ENCODE data around the gene ZIC5. TPM values are rescaled to one million over a fixed set of nuclear protein-coding genes. Genes with fewer than 3 reads are reported as not detected.
"Not testable (repeated sequence)": the region's sequence is repeated elsewhere in the genome, so short reads cannot be mapped to it uniquely, and the experiment has no call there.

ZIC5 gene
- total RNA-seq, 4 donors from 2014 or later = not detected

- H3K9me3 ChIP-seq = no peaks in the 10 kb centered on the region
- H3K27me3 ChIP-seq = peaks cover 100% of the 10 kb centered on the region
- no peak overlapping the region for H3K27ac ChIP-seq
- no peak for TF ChIP-seq EP300 (IDR thresholded peaks at IDR 0.05)
- no peak for TF ChIP-seq CTCF (IDR thresholded peaks at IDR 0.05)
- no peak for TF ChIP-seq POLR2AphosphoS5 (IDR thresholded peaks at IDR 0.05)
- TF ChIP-seq POLR2A (IDR thresholded peaks at IDR 0.05) = no peak
- H3K4me1 ChIP-seq = peaks cover 0 to 46% (median 24%) of the 10 kb centered on the region in 3 donors
- ATAC-seq = no peak
- 1% methylated on average over 20 of the region's 57 CpGs; no CpG with 5 or more reads in 1 of the 2 donors for WGBS, 2 donors (ENCODE audit: low coverage in 1 of 2)
- H3K4me3 ChIP-seq = peak overlapping the region in 1 of 2 donors; percentile 38
- H3K36me3 ChIP-seq = no peaks in the 10 kb centered on the region
Observed at GRCh38 chr13:99955747-99956472, 15.7 kb downstream of the ZIC5 start.

GRCh38 chr13:99955107-99955746 lies 16.3 kb downstream of the ZIC5 start:
- peak overlapping the region in 1 of 2 donors; percentile 38 for H3K4me3 ChIP-seq
- H3K27me3 ChIP-seq = peaks cover 100% of the 10 kb centered on the region
- TF ChIP-seq CTCF (IDR thresholded peaks at IDR 0.05) (no peak), EP300 (IDR thresholded peaks at IDR 0.05) (no peak), POLR2A (IDR thresholded peaks at IDR 0.05) (no peak), POLR2AphosphoS5 (IDR thresholded peaks at IDR 0.05) (no peak)
- no peaks in the 10 kb centered on the region for H3K36me3 ChIP-seq
- 51% methylated on average over 10 of the region's 21 CpGs; no CpG with 5 or more reads in 1 of the 2 donors for WGBS, 2 donors (ENCODE audit: low coverage in 1 of 2)
- ATAC-seq = no peak
- no peak overlapping the region for H3K27ac ChIP-seq
- H3K4me1 ChIP-seq = peaks cover 0 to 44% (median 23%) of the 10 kb centered on the region in 3 donors
- no peaks in the 10 kb centered on the region for H3K9me3 ChIP-seq

- no peak for TF ChIP-seq POLR2A (IDR thresholded peaks at IDR 0.05)
- TF ChIP-seq EP300 (IDR thresholded peaks at IDR 0.05) = no peak
- TF ChIP-seq CTCF (IDR thresholded peaks at IDR 0.05) = no peak
- TF ChIP-seq POLR2AphosphoS5 (IDR thresholded peaks at IDR 0.05) = no peak
- Histone ChIP-seq H3K4me3 (no peak overlapping the region), H3K4me1 (peaks cover 0 to 27% (median 15%) of the 10 kb centered on the region in 3 donors), H3K36me3 (no peaks in the 10 kb centered on the region), H3K9me3 (no peaks in the 10 kb centered on the region), H3K27me3 (peaks cover 95% of the 10 kb centered on the region), H3K27ac (no peak overlapping the region)
- 50 to 54% methylated on average over 5 to 10 of the region's 14 CpGs for WGBS, 2 donors (ENCODE audit: low coverage in 1 of 2)
- ATAC-seq = no peak
Observed at GRCh38 chr13:99953138-99953755, 18.3 kb downstream of the ZIC5 start.

- not testable (repeated sequence) for H3K9me3 ChIP-seq, ATAC-seq, H3K27ac ChIP-seq, H3K4me3 ChIP-seq, H3K36me3 ChIP-seq
- WGBS, 2 donors (ENCODE audit: low coverage in 1 of 2) = 71 to 78% methylated on average over 1 of the region's 1 CpG
- H3K4me1 ChIP-seq = peaks cover 0 to 12% (median 8%) of the 10 kb centered on the region in 3 donors
- H3K27me3 ChIP-seq = peaks cover 95% of the 10 kb centered on the region
Observed at GRCh38 chr13:99951666-99952065, 19.9 kb downstream of the ZIC5 start.

- 41 to 57% methylated on average over 5 to 8 of the region's 8 CpGs for WGBS, 2 donors (ENCODE audit: low coverage in 1 of 2)
- no peaks in the 10 kb centered on the region for H3K9me3 ChIP-seq
- ATAC-seq = no peak
- peaks cover 93% of the 10 kb centered on the region for H3K27me3 ChIP-seq
- H3K36me3 ChIP-seq = no peaks in the 10 kb centered on the region
- no peak overlapping the region for H3K4me3 ChIP-seq
- H3K4me1 ChIP-seq = no peaks in the 10 kb centered on the region
- no peak overlapping the region for H3K27ac ChIP-seq
- TF ChIP-seq POLR2A (IDR thresholded peaks at IDR 0.05) (no peak), CTCF (IDR thresholded peaks at IDR 0.05) (no peak), POLR2AphosphoS5 (IDR thresholded peaks at IDR 0.05) (no peak), EP300 (IDR thresholded peaks at IDR 0.05) (no peak)
Observed at GRCh38 chr13:99949679-99950413, 21.7 kb downstream of the ZIC5 start.
